Psoas muscle (tissue), 8 donors: ENCODE data around the gene AIG1. TPM values are rescaled to one million over a fixed set of nuclear protein-coding genes. Genes with fewer than 3 reads are reported as not detected.
"Not testable (repeated sequence)": the region's sequence is repeated elsewhere in the genome, so short reads cannot be mapped to it uniquely, and the experiment has no call there.

Experiments
- ATAC-seq, 4 donors: fragments of 200-7000 bp; cut with Tn5 transposase; one replicate each; pipeline ENCODE4 v1.9.1; 2020; ENCODE audit warnings: moderate library complexity in 3 of 4, mild to moderate bottlenecking in 2 of 4
- DNase-seq, 2 donors: peaks; one replicate each; pipeline ENCODE4 v3.0.0-alpha.2; 2020
- H3K27ac ChIP-seq: fragments of 200-600 bp; one replicate; pipeline ENCODE4 v1.8.0; 2022
- H3K27me3 ChIP-seq, 3 donors: fragments of 200-600 bp in 1 of 3; one replicate each; pipeline versions ENCODE4 v1.6.1 to v1.8.0; 2013 to 2022; ENCODE audit warnings: low read length in 2 of 3, mild to moderate bottlenecking in 2 of 3, moderate library complexity in 1 of 3; ENCODE audit not compliant: insufficient read depth in 3 of 3
- H3K36me3 ChIP-seq, 2 donors: fragments of 200-600 bp in 1 of 2; one replicate each; pipeline versions ENCODE4 v1.6.1 to v1.8.0; 2013 to 2022; ENCODE audit warnings: low read depth in 1 of 2, mild to moderate bottlenecking in 1 of 2, moderate library complexity in 1 of 2; ENCODE audit not compliant: insufficient read depth in 1 of 2
- H3K4me1 ChIP-seq: fragments of 200-600 bp; one replicate; pipeline ENCODE4 v1.8.0; 2022
- H3K4me3 ChIP-seq: fragments of 200-600 bp; one replicate; pipeline ENCODE4 v1.8.0; 2022; ENCODE audit warnings: mild to moderate bottlenecking
- H3K9me3 ChIP-seq: fragments of 200-600 bp; one replicate; pipeline ENCODE4 v1.8.0; 2022
- WGBS, 3 donors: extraction: QIAGEN DNeasy Blood & Tissue Kit; methylation state at CpG; one replicate each; pipeline versions ENCODE4 v1.1.6 to v1.1.7; 2013; 5-methylcytosine and 5-hydroxymethylcytosine counted together
- intact Hi-C, 2 donors: fragments of 100-400 bp; cut with DNase I; formaldehyde crosslinking; loops; one replicate each; pipeline versions ENCODE4 v1.11.0 to v1.14.2; 2022
- polyA plus RNA-seq, 3 donors: library from polyadenylated mRNA; stranded (reverse); fragments of 200-250 nt; gene quantifications; one replicate each; pipeline ENCODE4 v1.2.3, GENCODE V29; 2013
- total RNA-seq, 4 donors: library from RNA; stranded (reverse); fragmentation: NEBNext Ultra II Directional in 2 of 4; extraction: Animal tissue kit (Norgen Biotek cat#: 25700) in 2 of 4; gene quantifications; one replicate each; pipeline versions ENCODE4 v1.2.1 to v1.2.4, GENCODE V29; 2021 to 2023
- TF ChIP-seq, protein P1 (sequence below): fragments of 200-600 bp; IDR thresholded peaks from one replicate; pipeline ENCODE4 v1.8.0; 2022; ENCODE audit warnings: antibody characterized with exemption
- donor health status: healthy with polysubstance abuse.
- donor health status: DM: no; HTN: no; CAD: no; lungs with moderate emphysema.
- donor health status: Bipolar disorder and iron deficiency.
- donor health status: healthy.
- donor health status: DM: yes; HTN: yes; CAD: no.
- donor health status: DM: no; HTN: no; CAD: no.
- donor health status: DM: no; HTN: no; CAD: no.
- donor health status: DM: yes; HTN: yes; CAD: no.

AIG1 gene
- total and polyA plus RNA-seq, 7 donors = 4.0 to 24.6 (median 5.8) TPM

DNA sequence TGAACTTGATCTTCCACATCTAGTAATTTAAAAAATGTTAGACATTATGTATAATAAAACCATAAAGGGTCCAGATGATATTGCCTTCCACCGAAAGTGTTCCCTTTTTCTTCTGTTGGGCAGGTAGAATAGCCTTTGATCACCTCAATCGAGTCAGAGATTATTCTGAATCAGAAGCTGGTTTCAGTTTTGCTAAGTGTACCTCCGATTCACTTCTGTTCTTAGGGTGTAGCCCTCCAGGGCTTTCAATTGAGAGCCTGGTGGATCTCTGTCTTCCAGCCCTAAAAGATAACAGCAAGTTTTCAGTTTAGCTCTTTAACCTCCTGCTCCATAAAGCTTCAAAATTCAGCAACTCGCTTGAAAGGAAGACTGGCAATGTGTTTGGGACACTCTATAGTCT is 21.1 kb upstream of the AIG1 start:
- intact Hi-C loops = no loop called here
- no peak overlapping the region for H3K27ac ChIP-seq
- TF ChIP-seq, protein P1, sequence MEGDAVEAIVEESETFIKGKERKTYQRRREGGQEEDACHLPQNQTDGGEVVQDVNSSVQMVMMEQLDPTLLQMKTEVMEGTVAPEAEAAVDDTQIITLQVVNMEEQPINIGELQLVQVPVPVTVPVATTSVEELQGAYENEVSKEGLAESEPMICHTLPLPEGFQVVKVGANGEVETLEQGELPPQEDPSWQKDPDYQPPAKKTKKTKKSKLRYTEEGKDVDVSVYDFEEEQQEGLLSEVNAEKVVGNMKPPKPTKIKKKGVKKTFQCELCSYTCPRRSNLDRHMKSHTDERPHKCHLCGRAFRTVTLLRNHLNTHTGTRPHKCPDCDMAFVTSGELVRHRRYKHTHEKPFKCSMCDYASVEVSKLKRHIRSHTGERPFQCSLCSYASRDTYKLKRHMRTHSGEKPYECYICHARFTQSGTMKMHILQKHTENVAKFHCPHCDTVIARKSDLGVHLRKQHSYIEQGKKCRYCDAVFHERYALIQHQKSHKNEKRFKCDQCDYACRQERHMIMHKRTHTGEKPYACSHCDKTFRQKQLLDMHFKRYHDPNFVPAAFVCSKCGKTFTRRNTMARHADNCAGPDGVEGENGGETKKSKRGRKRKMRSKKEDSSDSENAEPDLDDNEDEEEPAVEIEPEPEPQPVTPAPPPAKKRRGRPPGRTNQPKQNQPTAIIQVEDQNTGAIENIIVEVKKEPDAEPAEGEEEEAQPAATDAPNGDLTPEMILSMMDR = no peak
- ATAC-seq = no peak
- H3K9me3 ChIP-seq = no peaks in the 10 kb centered on the region
- no peaks in the 10 kb centered on the region for H3K4me1 ChIP-seq
- no peaks in the 10 kb centered on the region for H3K27me3 ChIP-seq
- H3K4me3 ChIP-seq = no peak overlapping the region
- DNase-seq = no peak
- 84 to 89% (median 88%) methylated on average over 4 of the region's 4 CpGs for WGBS, 3 donors
- H3K36me3 ChIP-seq = no peaks in the 10 kb centered on the region

DNA sequence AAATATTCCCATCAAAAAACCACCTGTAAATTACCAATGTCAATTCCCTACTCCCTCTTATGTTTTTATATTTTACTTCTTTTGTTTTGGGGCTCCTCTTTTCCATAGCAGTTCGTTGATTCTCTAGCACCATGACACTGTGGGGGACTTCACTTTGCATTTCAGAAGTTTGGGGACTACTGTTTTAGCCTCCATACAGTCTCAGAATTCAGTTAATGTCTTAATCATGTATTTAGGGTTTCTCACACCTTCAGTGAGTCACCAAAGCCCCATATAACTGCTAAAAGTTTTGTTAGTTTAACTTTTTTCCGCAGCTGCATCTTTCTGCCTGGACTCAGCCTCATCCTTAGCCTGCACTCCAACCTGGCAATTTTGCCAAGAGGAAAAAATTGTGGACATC is 20.7 kb upstream of the AIG1 start:
- Histone ChIP-seq H3K27me3 (no peaks in the 10 kb centered on the region), H3K4me1 (no peaks in the 10 kb centered on the region), H3K4me3 (no peak overlapping the region), H3K36me3 (no peaks in the 10 kb centered on the region), H3K27ac (no peak overlapping the region), H3K9me3 (no peaks in the 10 kb centered on the region)
- DNase-seq = no peak
- intact Hi-C loops = no loop called here
- 76 to 90% (median 77%) methylated on average over 2 of the region's 2 CpGs for WGBS, 3 donors
- TF ChIP-seq, protein P1 = no peak
- no peak for ATAC-seq

DNA sequence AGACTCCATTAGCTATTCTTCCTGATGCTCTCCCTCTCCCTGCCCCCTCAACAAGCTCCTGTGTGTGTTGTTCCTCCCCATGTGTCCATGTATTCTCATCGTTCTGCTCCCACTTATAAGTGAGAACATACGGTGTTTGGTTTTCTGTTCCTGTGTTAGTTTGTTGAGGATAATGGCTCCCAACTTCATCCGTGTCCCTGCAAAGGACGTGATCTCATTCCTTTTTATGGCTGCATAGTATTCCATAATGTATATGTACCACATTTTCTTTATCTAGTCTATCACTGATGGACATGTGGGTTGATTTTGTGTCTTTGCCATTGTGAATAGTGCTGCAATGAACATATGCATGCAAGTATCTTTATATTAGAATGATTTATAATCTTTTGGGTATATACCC is 16.3 kb upstream of the AIG1 start:
- ATAC-seq, H3K4me1 ChIP-seq, H3K27ac ChIP-seq, intact Hi-C loops, H3K9me3 ChIP-seq, H3K27me3 ChIP-seq, DNase-seq, H3K36me3 ChIP-seq, H3K4me3 ChIP-seq: not testable (repeated sequence)
- 92 to 94% (median 92%) methylated on average over 4 of the region's 4 CpGs for WGBS, 3 donors

DNA sequence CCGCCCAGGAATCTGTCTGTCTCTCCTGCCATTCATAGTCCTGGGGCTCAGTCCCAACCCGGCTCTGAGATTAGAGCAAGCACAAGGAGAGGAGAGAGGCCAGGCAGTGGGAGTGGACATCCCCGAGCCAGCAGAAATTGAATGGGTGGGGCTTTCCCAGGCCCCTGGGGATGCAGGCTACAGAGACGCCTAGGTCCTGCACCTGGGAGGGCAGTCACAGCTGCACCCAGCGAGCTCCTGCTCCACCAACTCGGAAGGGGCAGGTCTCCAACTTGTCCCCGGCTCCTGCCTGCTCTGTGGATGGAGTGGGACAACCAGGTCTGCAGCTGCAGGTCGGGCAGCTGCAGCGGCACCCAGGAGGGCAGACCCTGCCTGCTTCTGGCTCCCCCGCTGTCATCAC is 11.1 kb upstream of the AIG1 start:
- intact Hi-C loops = loop anchor here in 1 of 2 donors (10.0 kb wide), 1 partner anchor 185 kb away; no protein-coding TSS in a partner anchor
- H3K27me3 ChIP-seq = no peaks in the 10 kb centered on the region
- 73 to 77% (median 76%) methylated on average over 10 of the region's 10 CpGs for WGBS, 3 donors
- ATAC-seq (no peak), DNase-seq (no peak)
- no peaks in the 10 kb centered on the region for H3K36me3 ChIP-seq
- H3K4me3 ChIP-seq = no peak overlapping the region
- no peak overlapping the region for H3K27ac ChIP-seq
- H3K9me3 ChIP-seq = no peaks in the 10 kb centered on the region
- TF ChIP-seq, protein P1 = no peak
- H3K4me1 ChIP-seq = no peaks in the 10 kb centered on the region

DNA sequence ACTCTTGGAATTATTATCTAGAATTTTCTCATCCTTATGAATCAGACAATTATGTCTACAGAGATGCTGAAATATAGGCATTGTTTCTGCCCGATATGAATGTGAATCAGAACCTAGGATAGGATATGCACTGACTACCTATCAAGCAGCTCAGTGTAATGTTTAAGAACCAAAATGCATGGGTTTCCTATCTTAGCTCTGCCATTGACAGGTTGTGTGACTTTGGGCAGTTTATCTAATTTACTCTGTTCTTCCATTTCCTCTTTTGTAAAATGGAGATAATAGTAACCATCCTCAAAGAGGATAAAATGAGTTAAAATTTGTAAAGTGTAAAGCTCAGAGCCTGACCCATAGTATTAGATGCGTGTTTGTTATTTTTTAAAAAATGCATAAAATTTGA is 10.2 kb upstream of the AIG1 start:
- H3K4me3 ChIP-seq = no peak overlapping the region
- no peak overlapping the region for H3K27ac ChIP-seq
- TF ChIP-seq, protein P1 = no peak
- no peaks in the 10 kb centered on the region for H3K27me3 ChIP-seq
- 88 to 96% (median 93%) methylated on average over 2 of the region's 2 CpGs for WGBS, 3 donors
- H3K9me3 ChIP-seq = no peaks in the 10 kb centered on the region
- H3K36me3 ChIP-seq = no peaks in the 10 kb centered on the region
- ATAC-seq (no peak), DNase-seq (no peak)
- intact Hi-C loops = loop anchor here in 1 of 2 donors (10.0 kb wide), 1 partner anchor 184 kb away; no protein-coding TSS in a partner anchor
- H3K4me1 ChIP-seq = no peaks in the 10 kb centered on the region
